Stimulated activated CD4-positive, alpha-beta T cell treated with anti-CD3 and anti-CD28 coated beads, TNF-alpha, amount 100 ng/mL, for 4 hours (primary cell): Measurements from ENCODE around the gene SEZ6.

Source experiments
- DNase-seq, 3 experiments: peaks; one replicate each; pipeline ENCODE4 v3.0.0-alpha.2; 2020; ENCODE audit warnings: low read depth in 3 of 3

The SEZ6 gene

DNA sequence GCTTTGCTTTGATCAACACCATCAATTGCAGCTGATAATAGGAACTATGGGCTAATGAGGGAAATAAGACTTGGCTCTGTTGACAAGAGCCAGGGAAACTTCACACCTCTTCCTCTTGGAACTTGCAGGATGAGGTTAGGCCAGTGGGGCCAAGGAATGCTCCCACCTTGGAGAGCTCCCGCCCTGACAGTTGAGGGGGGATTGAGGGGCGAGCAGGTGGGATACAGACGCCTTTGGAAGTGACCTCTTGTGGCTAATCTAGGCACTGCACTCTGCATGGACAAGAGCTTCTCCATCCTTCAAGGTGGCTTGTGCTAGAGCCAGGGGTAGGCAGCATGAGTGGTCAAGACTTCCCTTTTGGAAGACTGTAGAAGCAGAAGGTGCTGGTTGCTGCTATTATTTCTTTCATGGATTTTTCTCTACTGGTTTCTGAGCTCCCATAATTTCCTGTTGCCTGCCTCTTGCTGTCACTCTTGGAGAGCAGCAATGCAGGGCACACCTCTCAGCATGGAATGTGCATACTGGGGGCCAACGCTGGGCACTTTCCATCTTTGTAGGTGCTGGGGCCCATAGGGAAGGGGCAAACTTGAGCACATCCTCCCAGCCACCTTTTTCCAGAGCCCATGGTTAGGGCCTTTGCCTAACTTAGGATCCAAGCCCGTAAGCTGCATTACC lies 52.3 kb downstream of the SEZ6 start:
- DNase-seq: peak in 2 of 3 experiments; percentile 17 to 20

GRCh38 chr17:28951991-28952975 lies 53.5 kb downstream of the SEZ6 start:
- DNase-seq: peak; percentile 74 to 91 (median 91)

DNA sequence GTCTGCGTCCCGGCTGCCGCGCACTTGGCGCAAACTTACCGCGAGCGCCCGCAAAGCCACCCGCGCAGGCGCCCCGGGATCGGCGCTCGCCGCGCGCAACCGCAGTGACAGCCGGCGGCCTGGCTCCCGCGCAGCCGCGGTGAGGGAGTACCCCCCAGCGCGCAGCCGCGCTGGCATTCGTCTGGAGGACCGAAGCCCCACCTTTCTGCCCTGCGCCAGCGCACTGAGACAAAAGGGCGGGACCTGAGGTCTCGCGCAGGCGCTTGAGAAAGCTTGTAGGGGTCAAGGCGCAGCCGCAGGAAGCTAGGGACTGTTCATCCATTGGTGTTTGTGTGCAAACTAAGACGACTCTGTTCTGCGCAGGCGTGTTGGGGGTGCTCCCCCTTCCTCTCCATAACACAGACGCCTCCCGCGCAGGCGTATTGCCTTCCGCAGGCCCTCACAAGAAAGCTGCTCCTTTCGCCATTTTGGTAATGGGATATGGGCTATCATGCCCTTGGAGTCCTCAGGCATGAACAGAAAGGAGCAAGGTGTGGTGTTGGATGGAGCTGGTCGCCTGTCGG lies 54.3 kb downstream of the SEZ6 start, which contains the start of gene PHF12:
PHF12 (minus strand) TSS at position 91 of the 563 bp plus-strand sequence. CDS start 558 bp downstream, outside the sequence.
- DNase-seq: peak; percentile 97 to 100 (median 98)

DNA sequence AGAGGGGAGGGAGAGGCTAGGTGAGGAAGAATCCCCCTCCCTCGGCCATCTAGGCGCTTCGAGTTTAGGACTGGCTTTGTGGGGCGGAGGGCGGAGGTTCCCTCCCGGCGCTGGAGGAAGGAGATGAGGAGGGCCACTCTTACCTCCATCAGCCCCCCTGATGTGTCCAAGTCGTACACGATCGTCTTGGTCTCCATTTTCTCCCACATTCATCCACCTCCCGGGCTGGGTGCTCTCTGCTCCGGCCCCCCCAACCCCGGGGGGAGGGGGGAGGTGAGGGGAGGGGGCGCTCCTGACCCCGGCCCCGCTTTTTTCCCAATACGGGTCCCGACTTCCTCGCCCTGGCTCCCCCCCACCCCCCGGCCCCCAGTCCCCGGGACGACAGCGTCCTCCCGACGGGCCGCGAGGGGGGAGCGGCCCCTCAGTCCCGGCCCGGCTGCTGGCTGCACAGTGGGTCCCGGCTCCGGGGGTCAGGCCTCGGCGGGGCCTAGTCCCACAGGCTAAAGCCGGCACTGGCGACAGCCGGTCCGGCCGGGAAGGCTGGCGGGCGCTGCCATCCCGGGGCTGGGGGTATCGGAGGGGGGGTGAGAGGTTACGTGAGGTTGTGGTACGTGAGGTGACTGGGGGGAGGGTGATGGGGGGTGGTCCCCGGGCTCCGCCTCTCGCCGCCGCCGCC lies 54.9 kb downstream of the SEZ6 start:
- DNase-seq: no peak

- DNase-seq: peak in 2 of 3 experiments; percentile 25 to 28
Observed at GRCh38 chr17:28950017-28950751, 55.6 kb downstream of the SEZ6 start.

- peak; percentile 13 to 48 (median 28) for DNase-seq
Observed at GRCh38 chr17:28949185-28950016, 56.4 kb downstream of the SEZ6 start.

DNA sequence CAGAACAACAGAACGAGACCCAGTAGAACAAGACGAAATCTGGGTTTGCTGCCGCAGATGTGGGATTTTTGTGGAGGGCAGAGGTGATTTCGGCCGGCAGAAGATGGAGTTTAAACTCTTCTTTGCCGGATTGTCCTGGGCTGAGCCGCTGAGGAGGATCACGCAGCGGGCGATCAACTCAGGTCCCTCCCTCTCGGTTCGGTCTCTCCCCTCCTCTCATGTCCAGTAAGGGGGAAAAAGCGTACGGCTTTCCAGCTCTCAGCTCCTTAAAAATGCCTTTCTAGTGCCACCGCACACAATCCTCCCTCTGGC lies 57.0 kb downstream of the SEZ6 start:
- DNase-seq: no peak

GRCh38 chr17:28948342-28948741 lies 57.5 kb downstream of the SEZ6 start:
- no peak for DNase-seq

DNA sequence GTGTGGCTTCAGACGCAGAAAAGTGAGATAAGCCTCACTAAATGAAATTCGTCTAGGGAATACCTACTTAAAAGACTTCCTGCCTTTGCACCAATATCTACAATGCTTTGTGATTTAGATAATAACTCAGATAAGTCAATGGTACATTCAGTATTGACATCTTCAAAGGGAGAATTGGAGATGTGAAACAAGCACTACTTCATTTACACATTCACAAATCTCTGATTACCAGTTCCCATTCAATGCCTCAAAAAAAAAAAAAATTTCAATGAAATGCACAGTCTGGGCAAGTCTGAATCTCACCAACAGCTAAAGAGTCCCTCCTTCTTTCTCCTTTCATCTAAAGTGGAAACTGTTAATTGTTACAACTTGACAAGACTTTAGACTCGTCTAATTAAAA lies 58.2 kb downstream of the SEZ6 start:
- no peak for DNase-seq

DNA sequence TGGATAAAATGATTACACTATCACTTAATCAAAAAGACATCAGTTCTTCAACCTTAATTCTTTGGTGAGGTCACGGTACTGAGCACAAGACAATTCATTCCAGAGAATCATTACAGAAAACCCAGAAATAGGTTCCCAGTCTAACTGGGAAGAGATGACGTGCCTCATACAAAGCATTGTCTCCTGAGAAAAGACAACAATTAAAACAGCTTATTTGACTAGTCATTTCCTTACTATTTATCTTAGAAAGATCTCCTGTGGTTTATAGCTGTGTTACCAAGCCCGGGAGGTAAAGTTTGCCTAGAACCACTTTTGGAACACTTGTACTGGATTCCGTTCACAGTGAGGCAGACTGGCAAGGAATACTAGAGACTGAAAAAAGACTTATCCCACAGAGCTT lies 59.6 kb downstream of the SEZ6 start:
- DNase-seq: no peak

DNA sequence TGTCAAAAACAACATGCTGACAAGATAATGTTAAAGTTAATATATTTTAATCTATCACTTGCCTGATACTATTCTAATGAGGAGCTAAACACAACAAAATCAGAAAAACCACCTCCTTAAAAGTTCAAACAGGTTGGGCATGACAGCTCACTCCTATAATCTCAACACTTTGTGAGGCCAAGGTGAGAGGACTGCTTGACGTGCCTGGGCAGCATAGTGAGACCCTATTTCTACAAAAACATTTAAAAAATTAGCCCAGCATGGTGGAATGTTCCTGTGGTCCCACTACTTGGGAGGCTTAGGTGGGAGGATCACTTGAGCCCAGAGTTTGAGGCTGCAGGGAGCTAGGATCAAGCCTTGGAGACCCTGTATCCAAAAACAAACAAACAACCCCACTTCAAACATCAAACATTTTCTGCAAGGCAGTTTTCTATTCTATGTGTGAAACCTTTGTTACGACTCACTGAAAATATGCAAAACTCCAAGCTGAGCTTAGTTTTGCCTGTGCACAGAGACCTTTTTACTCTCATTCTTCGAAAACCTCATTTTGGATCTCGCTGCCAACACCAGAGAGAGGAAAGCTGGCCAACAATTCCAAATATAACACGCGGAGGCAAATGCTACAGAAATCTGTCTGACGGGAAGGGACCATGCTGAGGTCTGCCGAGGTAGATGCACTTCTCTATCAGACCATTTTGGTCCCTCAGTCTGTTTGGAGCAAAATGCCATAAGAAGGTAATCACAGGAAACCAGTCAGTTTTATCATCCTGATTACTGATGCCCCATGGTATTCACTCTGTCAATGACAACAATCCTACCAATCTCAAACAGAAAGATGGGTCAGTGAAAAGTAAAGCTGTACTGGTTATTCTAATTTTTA lies 60.7 kb downstream of the SEZ6 start:
- DNase-seq: no peak

- DNase-seq: no peak
Observed at GRCh38 chr17:28944343-28944742, 61.5 kb downstream of the SEZ6 start.

DNA sequence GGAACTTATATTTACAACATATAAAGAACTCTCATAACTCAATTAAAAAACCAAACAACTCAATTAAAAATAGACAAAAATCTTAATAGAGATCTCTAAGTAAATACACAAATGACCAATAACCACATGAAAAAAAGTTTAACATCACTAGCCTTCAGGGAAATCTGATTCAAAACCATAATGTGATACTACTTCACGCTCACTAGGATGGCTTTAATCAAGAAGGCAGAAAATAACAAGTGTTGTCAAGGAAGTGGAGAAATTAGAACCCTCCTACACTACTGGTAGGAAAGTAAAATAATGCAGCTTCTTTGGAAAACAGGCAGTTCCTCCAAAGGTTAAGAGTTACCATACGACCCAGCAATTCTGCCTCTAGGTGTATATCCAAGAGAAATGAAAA lies 62.9 kb downstream of the SEZ6 start:
- DNase-seq: no peak

GRCh38 chr17:28941251-28941650 lies 64.6 kb downstream of the SEZ6 start:
- no peak for DNase-seq

DNA sequence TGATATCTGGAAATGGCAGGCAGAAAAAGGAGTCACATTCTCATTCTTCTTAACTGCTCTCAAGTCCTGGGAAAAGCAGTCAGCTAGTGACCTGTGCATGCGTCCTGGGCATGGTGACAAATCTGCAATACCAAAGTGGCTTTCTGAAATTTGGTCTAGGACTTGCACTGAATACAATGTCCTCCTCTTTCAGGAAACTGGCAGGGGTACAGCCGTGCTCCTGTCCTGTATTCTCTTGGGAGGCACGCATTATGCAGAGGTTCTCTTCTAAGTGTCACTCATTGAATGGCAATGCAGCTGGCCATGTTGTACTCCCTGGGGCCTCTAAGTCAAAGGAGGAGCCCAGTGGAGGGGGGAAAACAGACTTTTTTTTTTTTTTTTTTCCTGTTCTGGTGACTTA lies 65.2 kb downstream of the SEZ6 start:
- DNase-seq: no peak

DNA sequence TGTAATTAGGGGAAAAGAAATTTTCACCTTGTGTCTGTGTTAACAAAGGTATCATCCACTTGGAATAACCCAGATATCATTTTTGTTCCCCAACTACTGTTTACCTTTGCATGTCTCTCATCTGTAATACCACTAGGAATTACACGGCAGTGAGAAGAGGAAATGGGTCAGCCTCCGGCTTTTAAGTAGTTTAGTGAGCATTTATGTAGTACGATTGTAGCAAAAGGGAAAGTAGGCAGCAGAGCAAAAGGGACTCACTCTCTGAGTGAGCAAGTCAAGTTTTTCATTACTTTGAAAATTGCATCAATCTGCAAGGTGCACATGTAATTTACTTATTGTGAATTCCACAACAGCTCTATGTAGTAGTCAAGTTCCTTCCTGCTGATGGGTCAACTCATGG lies 65.7 kb downstream of the SEZ6 start:
- no peak for DNase-seq

- no peak for DNase-seq
Observed at GRCh38 chr17:28938552-28938951, 67.3 kb downstream of the SEZ6 start.

GRCh38 chr17:28937044-28937729 lies 68.6 kb downstream of the SEZ6 start:
- DNase-seq: no peak
